Prostate gland (tissue), 2 donors: Measurements from ENCODE around the gene ZNF583. TPM values are rescaled to one million over a fixed set of nuclear protein-coding genes. Genes with fewer than 3 reads are reported as not detected.

Experiments
- DNase-seq: peaks from one replicate; pipeline ENCODE4 v3.0.0-alpha.2; 2019; ENCODE audit warnings: low spot score
- H3K27ac ChIP-seq, 2 donors: fragments of 200-600 bp; sonication (generic); 2 replicates each; pipeline ENCODE4 v1.5.1; 2017 to 2019
- H3K27me3 ChIP-seq: fragments of 200-600 bp; sonication (generic); replicated peaks from 2 replicates; pipeline ENCODE4 v1.5.1; 2019; ENCODE audit not compliant: insufficient read depth
- H3K36me3 ChIP-seq, 2 donors: fragments of 200-600 bp; sonication (generic); 1 replicate in 1 of 2; 2 replicates in 1 of 2; pipeline versions ENCODE4 v1.5.1 to v1.8.1; 2017 to 2019
- H3K4me1 ChIP-seq: fragments of 200-600 bp; sonication (generic); replicated peaks from 2 replicates; pipeline ENCODE4 v1.5.1; 2019
- H3K4me3 ChIP-seq, 2 donors: fragments of 200-600 bp; sonication (generic); 2 replicates each; pipeline ENCODE4 v1.5.1; 2017 to 2019
- H3K9me3 ChIP-seq: fragments of 200-600 bp; sonication (generic); 2 replicates; pipeline ENCODE4 v1.5.1; 2017
- CTCF ChIP-seq, 4 experiments: fragments of 200-600 bp in 2 of 4; fragments of 450-650 bp in 2 of 4; sonication (generic) in 2 of 4; IDR thresholded peaks; 1 replicate in 3 of 4; 2 replicates in 1 of 4; pipeline ENCODE4 v1.5.1; 2016 to 2019; ENCODE audit warnings: antibody characterized with exemption in 4 of 4, mild to moderate bottlenecking in 2 of 4, moderate library complexity in 2 of 4
- POLR2A ChIP-seq: fragments of 450-650 bp; IDR thresholded peaks from one replicate; pipeline ENCODE4 v1.6.1; 2016; ENCODE audit warnings: antibody characterized with exemption, mild to moderate bottlenecking
- POLR2AphosphoS5 ChIP-seq: sonication (generic); formaldehyde crosslinking; IDR thresholded peaks from one replicate; pipeline ENCODE4 v1.6.1; 2017; ENCODE audit warnings: antibody characterized with exemption
- WGBS: methylation state at CpG from one replicate; pipeline ENCODE4 v1.1.5; 2018; 5-methylcytosine and 5-hydroxymethylcytosine counted together
- intact Hi-C: fragments of 100-400 bp; cut with DNase I; formaldehyde crosslinking; loops from one replicate; pipeline ENCODE4 v1.14.2; 2022
- total RNA-seq, 2 donors: library from RNA; depleted of rRNA; stranded (reverse); fragments of >200 nt; gene quantifications; one replicate each; pipeline ENCODE4 v1.1.0, GENCODE V29; 2016

The ZNF583 gene
- total RNA-seq, 2 donors from 2014 or later, result 3.6 to 5.2 TPM

GRCh38 chr19:56404705-56405056, 549 bp downstream of the ZNF583 start:
- Histone ChIP-seq H3K9me3 (no peaks in the 10 kb centered on the region), H3K36me3 (peaks cover 0 to 6% of the 10 kb centered on the region in 2 donors), H3K4me3 (peak overlapping the region; percentile 63 to 94), H3K27ac (peak overlapping the region in 1 of 2 donors; percentile 99), H3K27me3 (no peaks in the 10 kb centered on the region), H3K4me1 (no peaks in the 10 kb centered on the region)
- no peak for DNase-seq
- no peak for TF ChIP-seq CTCF (IDR thresholded peaks at IDR 0.05)
- TF ChIP-seq POLR2A, result no peak
- no peak for TF ChIP-seq POLR2AphosphoS5
- intact Hi-C loops, result no loop called here
- WGBS, result 69% methylated on average over 9 of the region's 9 CpGs

- intact Hi-C loops, result no loop called here
- Histone ChIP-seq H3K36me3 (peaks cover 0 to 6% of the 10 kb centered on the region in 2 donors), H3K4me3 (no peak overlapping the region), H3K4me1 (no peaks in the 10 kb centered on the region), H3K27me3 (no peaks in the 10 kb centered on the region), H3K9me3 (no peaks in the 10 kb centered on the region), H3K27ac (no peak overlapping the region)
- TF ChIP-seq CTCF (IDR thresholded peaks at IDR 0.05), result no peak
- TF ChIP-seq POLR2A, result no peak
- TF ChIP-seq POLR2AphosphoS5, result no peak
- no peak for DNase-seq
- WGBS, result 94% methylated on average over 4 of the region's 4 CpGs
Measured at GRCh38 chr19:56405062-56405461, 930 bp downstream of the ZNF583 start.

DNA sequence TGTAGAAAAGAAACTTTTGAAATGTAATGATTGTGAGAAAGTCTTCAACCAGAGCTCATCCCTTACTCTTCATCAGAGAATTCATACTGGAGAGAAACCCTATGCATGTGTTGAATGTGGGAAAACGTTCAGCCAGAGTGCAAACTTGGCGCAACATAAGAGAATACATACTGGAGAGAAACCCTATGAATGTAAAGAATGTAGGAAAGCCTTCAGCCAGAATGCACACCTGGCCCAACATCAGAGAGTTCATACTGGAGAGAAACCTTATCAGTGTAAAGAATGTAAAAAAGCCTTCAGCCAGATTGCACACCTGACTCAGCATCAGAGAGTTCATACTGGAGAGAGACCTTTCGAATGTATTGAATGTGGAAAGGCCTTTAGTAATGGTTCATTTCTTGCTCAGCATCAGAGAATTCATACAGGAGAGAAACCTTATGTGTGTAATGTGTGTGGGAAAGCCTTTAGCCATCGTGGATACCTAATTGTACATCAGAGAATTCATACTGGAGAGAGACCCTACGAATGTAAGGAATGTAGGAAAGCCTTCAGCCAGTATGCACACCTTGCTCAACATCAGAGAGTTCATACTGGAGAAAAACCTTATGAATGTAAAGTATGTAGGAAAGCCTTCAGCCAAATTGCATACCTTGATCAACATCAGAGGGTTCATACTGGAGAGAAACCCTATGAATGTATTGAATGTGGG, 19.3 kb downstream of the ZNF583 start:
- intact Hi-C loops, result no loop called here
- WGBS, result 91% methylated on average over 5 of the region's 5 CpGs

GRCh38 chr19:56423985-56424353, 19.8 kb downstream of the ZNF583 start:
- Histone ChIP-seq H3K27me3 (no peaks in the 10 kb centered on the region), H3K4me1 (no peaks in the 10 kb centered on the region), H3K36me3 (no peaks in the 10 kb centered on the region), H3K9me3 (peaks cover 7% of the 10 kb centered on the region), H3K4me3 (no peak overlapping the region), H3K27ac (no peak overlapping the region)
- TF ChIP-seq POLR2AphosphoS5 (no peak), CTCF (IDR thresholded peaks at IDR 0.05) (no peak), POLR2A (no peak)
- DNase-seq, result no peak
- intact Hi-C loops, result no loop called here
- WGBS, result 93% methylated on average over 1 of the region's 1 CpG

More for the DNA sequence above, 19.3 kb downstream of the ZNF583 start:
- Histone ChIP-seq H3K27me3 (no peaks in the 10 kb centered on the region), H3K4me1 (no peaks in the 10 kb centered on the region), H3K27ac (no peak overlapping the region), H3K4me3 (no peak overlapping the region), H3K9me3 (peaks cover 7% of the 10 kb centered on the region), H3K36me3 (no peaks in the 10 kb centered on the region)
- no peak for DNase-seq
- TF ChIP-seq POLR2A (no peak), CTCF (IDR thresholded peaks at IDR 0.05) (no peak), POLR2AphosphoS5 (no peak)

GRCh38 chr19:56441206-56441792, 37.2 kb downstream of the ZNF583 start:
- peaks cover 8% of the 10 kb centered on the region for H3K9me3 ChIP-seq
- no peaks in the 10 kb centered on the region for H3K36me3 ChIP-seq
- TF ChIP-seq POLR2A (no peak), CTCF (IDR thresholded peaks at IDR 0.05) (no peak), POLR2AphosphoS5 (no peak)
- no peak overlapping the region for H3K4me3 ChIP-seq
- H3K4me1 ChIP-seq, result no peaks in the 10 kb centered on the region
- no peak for DNase-seq
- WGBS, result 95% methylated on average over 8 of the region's 8 CpGs
- intact Hi-C loops, result no loop called here
- no peaks in the 10 kb centered on the region for H3K27me3 ChIP-seq
- H3K27ac ChIP-seq, result no peak overlapping the region
